ENCODE results near the gene KCNJ16. TPM values are rescaled to one million over a fixed set of nuclear protein-coding genes. Genes with fewer than 3 reads are reported as not detected.

The KCNJ16 gene
- total RNA-seq, 4 donors from 2014 or later = 1.00 TPM; not detected in 3

DNA sequence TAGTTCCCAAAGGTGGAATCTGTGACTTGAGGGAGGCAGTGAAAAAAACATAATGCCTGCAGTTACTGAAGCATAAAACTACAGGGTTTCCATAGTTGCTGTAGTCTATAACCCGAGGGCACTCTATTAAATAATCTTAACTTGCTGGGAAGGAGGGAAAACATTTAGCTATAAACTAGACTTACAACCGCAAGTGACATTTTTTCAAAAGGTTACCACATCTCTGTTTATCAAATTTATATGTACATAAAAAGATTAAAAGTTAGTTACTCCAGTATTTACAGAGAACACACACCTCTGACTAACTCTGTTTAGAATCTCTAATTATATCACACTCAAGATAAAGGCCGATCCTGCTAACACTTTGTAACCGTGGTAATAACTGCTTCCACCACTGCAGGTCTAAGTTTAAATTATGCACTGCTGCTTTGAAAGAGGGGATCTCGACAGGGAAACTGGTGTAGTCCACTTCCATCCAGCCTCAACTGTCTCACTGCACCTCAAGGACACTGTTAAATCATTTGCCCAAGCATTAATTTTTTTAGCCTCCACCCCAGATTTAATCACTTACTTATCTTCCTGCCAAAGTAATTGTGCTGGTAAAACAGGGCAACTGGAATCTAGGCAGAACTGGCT, 14.6 kb downstream of the KCNJ16 start:
- no peaks in the 10 kb centered on the region for H3K27me3 ChIP-seq
- in situ Hi-C loops (cut with MboI; ENCODE audit: low sequenced_read_pairs in 4 of 4) = no loop called here
- ATAC-seq (no peak), DNase-seq (no peak)
- intact Hi-C loops (cut with DNase I; ENCODE audit: low total_unique reads) = no loop called here
- no peak overlapping the region for H3K4me3 ChIP-seq
- H3K4me1 ChIP-seq = no peaks in the 10 kb centered on the region
- H3K27ac ChIP-seq = no peak overlapping the region
- H3K36me3 ChIP-seq = no peaks in the 10 kb centered on the region
- TF ChIP-seq, protein P1, sequence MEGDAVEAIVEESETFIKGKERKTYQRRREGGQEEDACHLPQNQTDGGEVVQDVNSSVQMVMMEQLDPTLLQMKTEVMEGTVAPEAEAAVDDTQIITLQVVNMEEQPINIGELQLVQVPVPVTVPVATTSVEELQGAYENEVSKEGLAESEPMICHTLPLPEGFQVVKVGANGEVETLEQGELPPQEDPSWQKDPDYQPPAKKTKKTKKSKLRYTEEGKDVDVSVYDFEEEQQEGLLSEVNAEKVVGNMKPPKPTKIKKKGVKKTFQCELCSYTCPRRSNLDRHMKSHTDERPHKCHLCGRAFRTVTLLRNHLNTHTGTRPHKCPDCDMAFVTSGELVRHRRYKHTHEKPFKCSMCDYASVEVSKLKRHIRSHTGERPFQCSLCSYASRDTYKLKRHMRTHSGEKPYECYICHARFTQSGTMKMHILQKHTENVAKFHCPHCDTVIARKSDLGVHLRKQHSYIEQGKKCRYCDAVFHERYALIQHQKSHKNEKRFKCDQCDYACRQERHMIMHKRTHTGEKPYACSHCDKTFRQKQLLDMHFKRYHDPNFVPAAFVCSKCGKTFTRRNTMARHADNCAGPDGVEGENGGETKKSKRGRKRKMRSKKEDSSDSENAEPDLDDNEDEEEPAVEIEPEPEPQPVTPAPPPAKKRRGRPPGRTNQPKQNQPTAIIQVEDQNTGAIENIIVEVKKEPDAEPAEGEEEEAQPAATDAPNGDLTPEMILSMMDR (IDR thresholded peaks at IDR 0.05 in 4 of 5, conservative IDR thresholded peaks at IDR 0.05 in 1 of 5) = no peak
- no peak for TF ChIP-seq POLR2A (IDR thresholded peaks at IDR 0.05)
- no peaks in the 10 kb centered on the region for H3K9me3 ChIP-seq

GRCh38 chr17:70091005-70091568, 16.1 kb downstream of the KCNJ16 start:
- DNase-seq (no peak), ATAC-seq (no peak)
- Histone ChIP-seq H3K9me3 (no peaks in the 10 kb centered on the region), H3K4me3 (no peak overlapping the region), H3K27ac (no peak overlapping the region), H3K4me1 (no peaks in the 10 kb centered on the region), H3K36me3 (no peaks in the 10 kb centered on the region), H3K27me3 (no peaks in the 10 kb centered on the region)
- intact Hi-C loops (cut with DNase I; ENCODE audit: low total_unique reads) = no loop called here
- TF ChIP-seq, protein P1 (IDR thresholded peaks at IDR 0.05 in 4 of 5, conservative IDR thresholded peaks at IDR 0.05 in 1 of 5) = no peak
- in situ Hi-C loops (cut with MboI; ENCODE audit: low sequenced_read_pairs in 4 of 4) = no loop called here

DNA sequence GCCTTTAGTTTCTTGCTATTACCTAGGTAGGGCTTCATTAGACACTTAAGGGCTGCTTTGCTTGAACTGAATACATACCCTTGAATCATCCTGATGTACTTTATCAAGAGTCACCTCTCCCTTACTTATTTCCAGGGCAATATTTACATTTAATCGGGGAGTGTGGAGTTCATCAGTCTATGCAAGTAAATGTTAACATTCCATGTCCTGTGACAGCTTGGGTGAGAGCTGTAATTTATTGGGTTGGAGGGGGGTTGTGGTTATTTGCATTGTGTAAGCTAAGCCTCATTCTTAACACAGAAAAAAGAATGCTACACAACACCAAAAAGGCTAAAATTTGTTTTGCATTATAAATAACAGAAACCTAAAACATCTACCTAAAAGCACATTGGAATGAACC, 16.7 kb downstream of the KCNJ16 start:
- in situ Hi-C loops (cut with MboI; ENCODE audit: low sequenced_read_pairs in 4 of 4) = no loop called here
- H3K27ac ChIP-seq = no peak overlapping the region
- H3K27me3 ChIP-seq = no peaks in the 10 kb centered on the region
- ATAC-seq (no peak), DNase-seq (no peak)
- no peaks in the 10 kb centered on the region for H3K9me3 ChIP-seq
- no peaks in the 10 kb centered on the region for H3K4me1 ChIP-seq
- intact Hi-C loops (cut with DNase I; ENCODE audit: low total_unique reads) = no loop called here
- H3K4me3 ChIP-seq = no peak overlapping the region
- H3K36me3 ChIP-seq = no peaks in the 10 kb centered on the region
- TF ChIP-seq, protein P1 (IDR thresholded peaks at IDR 0.05 in 4 of 5, conservative IDR thresholded peaks at IDR 0.05 in 1 of 5) = no peak
- TF ChIP-seq POLR2A (IDR thresholded peaks at IDR 0.05) = no peak

- intact Hi-C loops (cut with DNase I; ENCODE audit: low total_unique reads) (no loop called here), in situ Hi-C loops (cut with MboI; ENCODE audit: low sequenced_read_pairs in 4 of 4) (no loop called here)
- no peak for TF ChIP-seq POLR2A (IDR thresholded peaks at IDR 0.05)
- TF ChIP-seq, protein P1 (IDR thresholded peaks at IDR 0.05 in 4 of 5, conservative IDR thresholded peaks at IDR 0.05 in 1 of 5) = no peak
- Histone ChIP-seq H3K27ac (no peak overlapping the region), H3K4me1 (no peaks in the 10 kb centered on the region), H3K9me3 (no peaks in the 10 kb centered on the region), H3K4me3 (no peak overlapping the region), H3K36me3 (no peaks in the 10 kb centered on the region), H3K27me3 (no peaks in the 10 kb centered on the region)
- ATAC-seq (no peak), DNase-seq (no peak)
These were observed 18.1 kb downstream of the KCNJ16 start for GRCh38 chr17:70093163-70093562.

DNA sequence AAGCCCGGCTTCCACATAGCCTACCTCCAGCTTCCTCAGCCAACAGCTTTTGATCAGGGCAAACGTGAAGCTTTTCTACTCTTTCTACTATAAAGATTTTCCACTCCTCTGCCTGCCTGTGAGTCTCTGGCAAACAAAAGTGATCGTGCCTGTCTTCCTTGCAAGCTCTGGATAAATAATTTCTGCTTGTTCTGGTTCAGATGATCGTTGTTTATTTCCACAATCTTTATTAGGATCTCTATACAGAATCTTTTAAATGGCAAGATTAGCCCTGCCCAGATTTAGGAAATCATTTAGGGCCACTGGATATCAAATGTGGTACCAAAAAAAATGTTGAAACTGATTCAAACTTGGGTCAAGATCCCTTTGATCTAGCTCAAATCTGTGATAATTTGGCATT, 20.4 kb downstream of the KCNJ16 start:
- intact Hi-C loops (cut with DNase I; ENCODE audit: low total_unique reads) (no loop called here), in situ Hi-C loops (cut with MboI; ENCODE audit: low sequenced_read_pairs in 4 of 4) (no loop called here)
- Histone ChIP-seq H3K4me3 (no peak overlapping the region), H3K9me3 (no peaks in the 10 kb centered on the region), H3K27me3 (no peaks in the 10 kb centered on the region), H3K27ac (no peak overlapping the region), H3K36me3 (no peaks in the 10 kb centered on the region), H3K4me1 (no peaks in the 10 kb centered on the region)
- no peak for TF ChIP-seq POLR2A (IDR thresholded peaks at IDR 0.05)
- TF ChIP-seq, protein P1 (IDR thresholded peaks at IDR 0.05 in 4 of 5, conservative IDR thresholded peaks at IDR 0.05 in 1 of 5) = no peak
- no peak for DNase-seq
- no peak for ATAC-seq

Measured in gastrocnemius medialis (tissue), 4 donors.